ENCODE results near the gene MAP2.

GRCh38 chr2:209644842-209645241 lies 221.0 kb downstream of the MAP2 start:
- no peak for TF ChIP-seq CTCF (IDR thresholded peaks at IDR 0.05; ENCODE audit: extremely low read depth in 1 of 2, insufficient read depth in 1 of 2, low read depth in 1 of 2, low read length in 2 of 2)
- no peak for TF ChIP-seq GATA2 (IDR thresholded peaks at IDR 0.05; ENCODE audit: insufficient read depth, insufficient read length, low read depth, low read length)
- TF ChIP-seq POLR2AphosphoS5 (IDR thresholded peaks at IDR 0.05; ENCODE audit: insufficient read depth, low read depth, low read length): no peak
- no peak for TF ChIP-seq MAX (IDR thresholded peaks at IDR 0.05; ENCODE audit: insufficient read depth, insufficient read length)
- TF ChIP-seq MYC (IDR thresholded peaks at IDR 0.05; ENCODE audit: low read depth, low read length): no peak
- no peak for TF ChIP-seq POLR2A (IDR thresholded peaks at IDR 0.05; ENCODE audit: low read depth, low read length)
- TF ChIP-seq FOS (IDR thresholded peaks at IDR 0.05; ENCODE audit: borderline replicate concordance, insufficient read depth, low read length): no peak
- no peak for TF ChIP-seq JUN (IDR thresholded peaks at IDR 0.05; ENCODE audit: borderline replicate concordance, insufficient read depth, insufficient read length, low read depth)
- TF ChIP-seq EZH2 (IDR thresholded peaks at IDR 0.05; ENCODE audit: borderline replicate concordance, low read depth, low read length, severe bottlenecking): no peak

Data from endothelial cell of umbilical vein (primary cell).